ENCODE data around the gene RABL6.

RABL6 gene

GRCh38 chr9:136885950-136886578 is 78.3 kb downstream of the RABL6 start, which contains the start of gene TRAF2:
Gene TRAF2 (plus strand): TSS chr9:136886516. CDS start chr9:136898741, 12,225 bp downstream.
- DNase-seq: peak; percentile 98

GRCh38 chr9:136886610-136887597 is 79.2 kb downstream of the RABL6 start:
- peak; percentile 37 for DNase-seq

- no peak for DNase-seq
These were observed 80.7 kb downstream of the RABL6 start for GRCh38 chr9:136888454-136888853.

- no peak for DNase-seq
These were observed 82.1 kb downstream of the RABL6 start for GRCh38 chr9:136889858-136890257.

GRCh38 chr9:136890661-136891060 is 82.9 kb downstream of the RABL6 start:
- DNase-seq: no peak

Measured in femur (tissue), 1 donor.